Tibial artery (tissue), 4 donors: ENCODE measurements around the gene LMOD1.

Experiments
- DNase-seq, 2 donors: peaks; one replicate each; pipeline ENCODE4 v3.0.0-alpha.2; 2019
- H3K27ac ChIP-seq, 2 donors: fragments of 200-600 bp; sonication (generic) in 1 of 2; 1 replicate in 1 of 2; 2 replicates in 1 of 2; pipeline ENCODE4 v1.5.1; 2018 to 2019; ENCODE audit warnings: mild to moderate bottlenecking in 1 of 2
- H3K27me3 ChIP-seq, 2 donors: fragments of 200-600 bp; sonication (generic) in 1 of 2; one replicate each; pipeline versions ENCODE4 v1.5.1 to v1.6.0; 2016 to 2019
- H3K36me3 ChIP-seq, 3 donors: fragments of 200-600 bp; sonication (generic) in 2 of 3; one replicate each; pipeline ENCODE4 v1.5.1; 2016 to 2019; ENCODE audit warnings: mild to moderate bottlenecking in 2 of 3
- H3K4me1 ChIP-seq, 4 donors: fragments of 200-600 bp; sonication (generic) in 2 of 4; 1 replicate in 3 of 4; 2 replicates in 1 of 4; pipeline ENCODE4 v1.5.1; 2016 to 2019
- H3K4me3 ChIP-seq, 2 donors: fragments of 200-600 bp; sonication (generic) in 1 of 2; 1 replicate in 1 of 2; 2 replicates in 1 of 2; pipeline ENCODE4 v1.5.1; 2018 to 2019; ENCODE audit warnings: mild to moderate bottlenecking in 2 of 2
- H3K9me3 ChIP-seq, 3 donors: fragments of 200-600 bp; sonication (generic) in 1 of 3; one replicate each; pipeline ENCODE4 v1.5.1; 2016 to 2019
- intact Hi-C: fragments of 100-400 bp; cut with DNase I; formaldehyde crosslinking; loops from one replicate; pipeline ENCODE4 v1.15.0; 2023; ENCODE audit warnings: low total_unique reads
- TF ChIP-seq, protein P1 (sequence below), 2 experiments: fragments of 200-600 bp in 1 of 2; fragments of 450-650 bp in 1 of 2; IDR thresholded peaks; one replicate each; pipeline ENCODE4 v1.5.1; 2017 to 2019; ENCODE audit warnings: antibody characterized with exemption in 2 of 2, mild to moderate bottlenecking in 1 of 2, moderate library complexity in 1 of 2

The LMOD1 gene

DNA sequence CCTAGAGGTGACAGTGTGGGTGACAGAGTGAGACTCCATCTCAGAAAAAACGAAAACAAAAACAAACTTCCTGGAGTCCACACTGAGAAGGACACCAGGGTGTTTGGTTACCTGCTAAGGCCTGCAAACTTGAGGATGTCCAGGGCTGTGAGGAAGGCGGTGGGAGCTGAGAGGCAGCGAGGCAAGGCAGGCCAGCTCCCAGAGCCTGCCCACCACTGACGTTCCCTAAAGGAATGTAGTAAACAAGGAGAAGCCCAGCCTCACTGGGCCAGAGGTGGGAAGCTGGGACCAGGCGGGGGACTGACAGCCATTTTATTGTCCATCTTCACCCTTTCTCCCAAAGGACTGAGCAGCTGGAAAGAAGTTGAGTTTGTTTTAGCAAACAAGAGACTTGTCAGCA, 33.5 kb downstream of the LMOD1 start:
- peak overlapping the region in 1 of 2 donors; percentile 27 for H3K4me3 ChIP-seq
- intact Hi-C loops = no loop called here
- peaks cover 23 to 61% (median 30%) of the 10 kb centered on the region in 3 donors for H3K36me3 ChIP-seq
- H3K27ac ChIP-seq = peak overlapping the region; percentile 92 to 94
- peaks cover 0 to 100% (median 95%) of the 10 kb centered on the region in 4 donors for H3K4me1 ChIP-seq
- no peaks in the 10 kb centered on the region for H3K27me3 ChIP-seq
- no peak for DNase-seq
- no peaks in the 10 kb centered on the region for H3K9me3 ChIP-seq
- TF ChIP-seq, protein P1, sequence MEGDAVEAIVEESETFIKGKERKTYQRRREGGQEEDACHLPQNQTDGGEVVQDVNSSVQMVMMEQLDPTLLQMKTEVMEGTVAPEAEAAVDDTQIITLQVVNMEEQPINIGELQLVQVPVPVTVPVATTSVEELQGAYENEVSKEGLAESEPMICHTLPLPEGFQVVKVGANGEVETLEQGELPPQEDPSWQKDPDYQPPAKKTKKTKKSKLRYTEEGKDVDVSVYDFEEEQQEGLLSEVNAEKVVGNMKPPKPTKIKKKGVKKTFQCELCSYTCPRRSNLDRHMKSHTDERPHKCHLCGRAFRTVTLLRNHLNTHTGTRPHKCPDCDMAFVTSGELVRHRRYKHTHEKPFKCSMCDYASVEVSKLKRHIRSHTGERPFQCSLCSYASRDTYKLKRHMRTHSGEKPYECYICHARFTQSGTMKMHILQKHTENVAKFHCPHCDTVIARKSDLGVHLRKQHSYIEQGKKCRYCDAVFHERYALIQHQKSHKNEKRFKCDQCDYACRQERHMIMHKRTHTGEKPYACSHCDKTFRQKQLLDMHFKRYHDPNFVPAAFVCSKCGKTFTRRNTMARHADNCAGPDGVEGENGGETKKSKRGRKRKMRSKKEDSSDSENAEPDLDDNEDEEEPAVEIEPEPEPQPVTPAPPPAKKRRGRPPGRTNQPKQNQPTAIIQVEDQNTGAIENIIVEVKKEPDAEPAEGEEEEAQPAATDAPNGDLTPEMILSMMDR (IDR thresholded peaks at IDR 0.05) = no peak

DNA sequence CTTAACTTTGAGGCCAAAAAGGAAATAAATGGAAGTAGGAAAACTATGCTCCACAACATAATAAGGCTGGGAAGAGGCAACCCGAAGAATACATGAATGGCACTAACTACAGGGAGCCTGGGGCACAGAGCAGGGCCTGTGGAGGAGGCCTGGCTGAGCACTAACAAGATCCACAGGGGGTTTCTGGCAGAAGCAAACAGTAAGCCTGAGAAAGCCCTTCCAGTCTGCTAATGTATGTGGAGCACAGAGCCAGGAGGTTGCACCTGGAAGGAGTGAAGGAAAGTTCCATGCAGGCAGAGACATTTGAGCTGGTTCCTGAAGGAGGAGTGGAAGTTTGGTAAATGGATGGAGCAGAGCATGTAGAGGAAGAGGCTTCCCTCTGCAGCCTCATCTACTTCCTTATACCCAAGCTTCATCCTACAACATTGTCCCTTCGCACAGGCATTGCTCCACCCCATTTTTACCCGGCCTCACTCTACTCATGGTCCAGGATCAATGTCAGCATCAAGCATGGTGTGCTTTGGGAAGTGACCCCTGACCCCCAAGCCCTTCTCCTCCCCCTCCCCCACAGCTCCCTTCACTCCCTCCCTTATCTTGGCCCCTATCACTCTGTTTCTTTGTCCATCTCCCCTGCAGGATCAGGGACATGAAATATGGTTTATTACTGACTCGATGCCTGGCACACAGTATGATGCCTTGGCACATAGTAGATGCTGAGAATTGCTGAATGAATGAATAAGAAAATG, 34.3 kb downstream of the LMOD1 start:
- peaks cover 23 to 67% (median 30%) of the 10 kb centered on the region in 3 donors for H3K36me3 ChIP-seq
- intact Hi-C loops = no loop called here
- TF ChIP-seq, protein P1 (IDR thresholded peaks at IDR 0.05) = no peak
- peak overlapping the region; percentile 92 to 94 for H3K27ac ChIP-seq
- no peak overlapping the region for H3K4me3 ChIP-seq
- peaks cover 0 to 100% (median 96%) of the 10 kb centered on the region in 4 donors for H3K4me1 ChIP-seq
- H3K9me3 ChIP-seq = no peaks in the 10 kb centered on the region
- DNase-seq = no peak
- no peaks in the 10 kb centered on the region for H3K27me3 ChIP-seq

DNA sequence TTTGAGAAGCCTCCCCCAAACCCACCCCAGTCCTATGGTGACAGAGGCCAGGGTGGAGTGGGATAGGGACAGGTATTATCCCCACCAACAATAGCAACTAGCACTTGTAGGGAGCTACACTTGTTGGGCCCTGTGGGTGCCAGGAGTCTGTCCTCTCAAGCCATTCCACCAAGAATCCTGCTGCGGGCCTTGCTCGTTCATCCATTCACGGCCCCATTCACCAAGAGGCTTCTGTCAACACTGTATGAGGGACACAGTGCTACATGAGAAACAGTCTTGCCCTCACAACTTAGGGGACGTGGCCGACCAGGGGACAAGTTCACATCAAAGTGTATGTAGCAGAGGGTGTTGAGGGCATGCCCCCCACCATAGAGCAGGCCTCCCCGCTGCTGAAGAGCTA, 38.7 kb downstream of the LMOD1 start:
- Histone ChIP-seq H3K27ac (peak overlapping the region; percentile 92 to 94), H3K27me3 (no peaks in the 10 kb centered on the region), H3K4me1 (peaks cover 10 to 100% (median 96%) of the 10 kb centered on the region in 4 donors), H3K9me3 (no peaks in the 10 kb centered on the region), H3K36me3 (peaks cover 20 to 56% (median 26%) of the 10 kb centered on the region in 3 donors), H3K4me3 (peak overlapping the region in 1 of 2 donors; percentile 1)
- intact Hi-C loops = no loop called here
- TF ChIP-seq, protein P1 (IDR thresholded peaks at IDR 0.05) = no peak
- no peak for DNase-seq

DNA sequence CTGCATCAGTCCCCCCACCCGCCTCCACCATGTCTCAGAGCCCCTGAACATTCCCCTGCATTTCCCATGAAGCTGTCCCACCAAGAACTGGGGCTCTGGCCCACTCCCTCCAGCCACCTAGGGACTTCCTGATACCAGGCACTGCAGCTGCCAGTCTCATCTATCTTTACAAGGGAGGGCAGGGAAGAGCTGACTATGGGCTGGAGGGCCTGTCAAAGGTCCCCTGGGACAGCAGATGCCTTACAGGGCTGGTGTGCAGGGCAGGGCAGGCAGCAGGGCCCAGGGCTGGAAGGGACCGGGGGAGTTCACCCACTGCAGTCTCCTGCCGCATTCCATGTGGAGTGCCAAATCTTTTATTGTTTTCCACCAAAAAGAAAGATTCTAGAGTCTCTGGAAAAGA, 40.0 kb downstream of the LMOD1 start:
- no peaks in the 10 kb centered on the region for H3K27me3 ChIP-seq
- no peak overlapping the region for H3K4me3 ChIP-seq
- H3K9me3 ChIP-seq = no peaks in the 10 kb centered on the region
- peaks cover 10 to 99% (median 92%) of the 10 kb centered on the region in 4 donors for H3K4me1 ChIP-seq
- intact Hi-C loops = no loop called here
- no peak for DNase-seq
- peaks cover 14 to 45% (median 14%) of the 10 kb centered on the region in 3 donors for H3K36me3 ChIP-seq
- H3K27ac ChIP-seq = peak overlapping the region; percentile 92 to 94
- TF ChIP-seq, protein P1 (IDR thresholded peaks at IDR 0.05) = no peak

DNA sequence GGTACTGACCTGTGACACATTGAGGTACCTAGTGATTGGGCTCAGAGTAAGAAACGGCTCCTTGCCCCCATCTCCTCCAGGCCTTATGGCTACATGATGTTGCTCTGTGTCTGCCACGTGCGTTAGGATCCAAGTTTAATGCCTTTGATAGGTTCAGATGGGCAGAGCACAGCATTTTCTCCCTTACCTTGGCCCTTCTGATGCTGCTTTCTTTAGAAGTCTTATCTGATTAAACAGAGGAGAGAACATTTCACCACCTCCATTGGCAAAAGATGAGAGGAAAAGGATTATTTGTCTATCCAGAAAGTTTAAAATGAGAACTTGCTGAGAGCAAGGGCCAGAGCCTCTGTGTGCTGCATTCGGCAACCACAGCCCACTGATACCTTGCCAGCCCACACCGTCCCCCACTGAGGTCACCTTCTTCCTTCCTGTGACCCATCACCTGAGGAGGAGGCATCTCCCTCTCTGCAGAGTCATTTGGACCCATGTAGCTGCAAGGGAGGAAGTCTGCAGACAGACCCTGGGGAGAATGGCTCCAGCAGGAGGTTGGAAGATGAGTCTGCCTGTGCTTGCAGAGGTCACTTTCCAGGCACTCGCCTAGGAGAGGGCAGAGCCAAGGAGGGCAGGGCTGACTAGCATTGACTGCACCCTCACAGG, 41.0 kb downstream of the LMOD1 start:
- no peaks in the 10 kb centered on the region for H3K27me3 ChIP-seq
- intact Hi-C loops = no loop called here
- peaks cover 11 to 38% (median 14%) of the 10 kb centered on the region in 3 donors for H3K36me3 ChIP-seq
- no peak overlapping the region for H3K4me3 ChIP-seq
- peak overlapping the region; percentile 92 to 94 for H3K27ac ChIP-seq
- TF ChIP-seq, protein P1 (IDR thresholded peaks at IDR 0.05) = no peak
- no peaks in the 10 kb centered on the region for H3K9me3 ChIP-seq
- H3K4me1 ChIP-seq = peaks cover 10 to 98% (median 92%) of the 10 kb centered on the region in 4 donors
- no peak for DNase-seq
